Stomach (tissue), 4 donors: ENCODE results near the gene IGFBP3.

Source experiments
- EP300 ChIP-seq: sonication (generic); formaldehyde crosslinking; IDR thresholded peaks from one replicate; pipeline ENCODE4 v1.6.1; 2017; ENCODE audit warnings: antibody characterized with exemption
- POLR2A ChIP-seq, 4 donors: fragments of 450-650 bp; IDR thresholded peaks; one replicate each; pipeline ENCODE4 v1.6.1; 2016; ENCODE audit warnings: antibody characterized with exemption in 4 of 4, control low read depth in 2 of 4, mild to moderate bottlenecking in 1 of 4, moderate library complexity in 1 of 4
- POLR2AphosphoS5 ChIP-seq, 3 donors: sonication (generic); formaldehyde crosslinking; IDR thresholded peaks; one replicate each; pipeline ENCODE4 v1.6.1; 2016; ENCODE audit warnings: antibody characterized with exemption in 3 of 3
- TF ChIP-seq, protein P1 (sequence below), 7 experiments: fragments of 450-650 bp in 4 of 7; fragments of 200-600 bp in 3 of 7; sonication (generic) in 3 of 7; IDR thresholded peaks; one replicate each; pipeline ENCODE4 v1.5.1; 2016 to 2019; ENCODE audit warnings: antibody characterized with exemption in 7 of 7, control low read depth in 2 of 7, mild to moderate bottlenecking in 1 of 7

DNA sequence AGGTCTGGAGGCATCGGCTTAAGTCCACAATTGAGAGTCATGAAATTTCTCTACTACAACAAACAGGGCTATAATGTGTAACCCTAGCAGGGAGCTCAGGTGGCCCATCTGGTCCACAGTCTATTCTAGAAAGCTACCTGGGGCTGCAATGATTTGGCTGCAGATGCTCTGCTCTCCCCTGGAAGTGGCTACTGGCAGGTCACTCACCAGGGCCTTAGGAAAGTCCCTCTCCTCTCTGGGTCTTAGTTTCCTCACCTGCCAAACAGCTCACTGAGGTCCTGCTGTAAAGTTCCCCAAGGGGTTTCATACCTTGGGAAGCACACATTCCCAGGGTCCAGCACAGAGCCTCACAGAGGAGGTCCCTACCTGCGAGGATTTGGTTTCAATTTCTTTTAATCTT is 2.5 kb downstream of the IGFBP3 start:
- TF ChIP-seq, protein P1, sequence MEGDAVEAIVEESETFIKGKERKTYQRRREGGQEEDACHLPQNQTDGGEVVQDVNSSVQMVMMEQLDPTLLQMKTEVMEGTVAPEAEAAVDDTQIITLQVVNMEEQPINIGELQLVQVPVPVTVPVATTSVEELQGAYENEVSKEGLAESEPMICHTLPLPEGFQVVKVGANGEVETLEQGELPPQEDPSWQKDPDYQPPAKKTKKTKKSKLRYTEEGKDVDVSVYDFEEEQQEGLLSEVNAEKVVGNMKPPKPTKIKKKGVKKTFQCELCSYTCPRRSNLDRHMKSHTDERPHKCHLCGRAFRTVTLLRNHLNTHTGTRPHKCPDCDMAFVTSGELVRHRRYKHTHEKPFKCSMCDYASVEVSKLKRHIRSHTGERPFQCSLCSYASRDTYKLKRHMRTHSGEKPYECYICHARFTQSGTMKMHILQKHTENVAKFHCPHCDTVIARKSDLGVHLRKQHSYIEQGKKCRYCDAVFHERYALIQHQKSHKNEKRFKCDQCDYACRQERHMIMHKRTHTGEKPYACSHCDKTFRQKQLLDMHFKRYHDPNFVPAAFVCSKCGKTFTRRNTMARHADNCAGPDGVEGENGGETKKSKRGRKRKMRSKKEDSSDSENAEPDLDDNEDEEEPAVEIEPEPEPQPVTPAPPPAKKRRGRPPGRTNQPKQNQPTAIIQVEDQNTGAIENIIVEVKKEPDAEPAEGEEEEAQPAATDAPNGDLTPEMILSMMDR (IDR thresholded peaks at IDR 0.05), result no peak
- TF ChIP-seq POLR2A (IDR thresholded peaks at IDR 0.05), result no peak
- TF ChIP-seq POLR2AphosphoS5 (IDR thresholded peaks at IDR 0.05), result no peak
- TF ChIP-seq EP300, result no peak
